Thyroid gland (tissue), 4 donors: ENCODE measurements around the gene ASIC4. TPM values are rescaled to one million over a fixed set of nuclear protein-coding genes. Genes with fewer than 3 reads are reported as not detected.

Experiments used
- DNase-seq, 2 donors: peaks; one replicate each; pipeline ENCODE4 v3.0.0-alpha.2; 2019
- H3K27ac ChIP-seq, 3 donors: fragments of 200-600 bp; sonication (generic); 1 replicate in 2 of 3; 2 replicates in 1 of 3; pipeline ENCODE4 v1.5.1; 2016 to 2019; ENCODE audit warnings: mild to moderate bottlenecking in 1 of 3, moderate library complexity in 1 of 3
- H3K27me3 ChIP-seq: fragments of 200-600 bp; sonication (generic); one replicate; pipeline ENCODE4 v1.5.1; 2019
- H3K36me3 ChIP-seq, 2 donors: fragments of 200-600 bp; sonication (generic); one replicate each; pipeline ENCODE4 v1.5.1; 2016 to 2019
- H3K4me1 ChIP-seq, 2 donors: fragments of 200-600 bp; sonication (generic); one replicate each; pipeline ENCODE4 v1.5.1; 2017 to 2019
- H3K4me3 ChIP-seq, 3 donors: fragments of 200-600 bp; sonication (generic); replicated peaks in 1 of 3; 1 replicate in 2 of 3; 2 replicates in 1 of 3; pipeline ENCODE4 v1.5.1; 2016; ENCODE audit warnings: mild to moderate bottlenecking in 1 of 3
- H3K9me3 ChIP-seq: fragments of 200-600 bp; sonication (generic); one replicate; pipeline ENCODE4 v1.5.1; 2017
- CTCF ChIP-seq, 6 experiments: fragments of 200-600 bp in 3 of 6; fragments of 450-650 bp in 3 of 6; sonication (generic) in 3 of 6; IDR thresholded peaks; one replicate each; pipeline ENCODE4 v1.5.1; 2016 to 2019; ENCODE audit warnings: antibody characterized with exemption in 6 of 6, mild to moderate bottlenecking in 2 of 6, inconsistent platforms in 1 of 6, moderate library complexity in 1 of 6
- POLR2A ChIP-seq, 2 donors: fragments of 450-650 bp; IDR thresholded peaks; one replicate each; pipeline ENCODE4 v1.6.1; 2017; ENCODE audit warnings: antibody characterized with exemption in 2 of 2, mild to moderate bottlenecking in 2 of 2, moderate library complexity in 1 of 2
- WGBS, 2 donors: methylation state at CpG; one replicate each; pipeline ENCODE4 v1.1.5; 2017; 5-methylcytosine and 5-hydroxymethylcytosine counted together
- intact Hi-C: fragments of 100-400 bp; cut with DNase I; formaldehyde crosslinking; loops from one replicate; pipeline ENCODE4 v1.15.1; 2023
- total RNA-seq, 4 donors: library from RNA; depleted of rRNA; stranded (reverse); fragments of >200 nt; gene quantifications; one replicate each; pipeline ENCODE4 v1.2.3, GENCODE V29; 2016

Gene ASIC4
- total RNA-seq, 4 donors from 2014 or later = not detected

GRCh38 chr2:219508971-219509779 is 5.1 kb upstream of the ASIC4 start:
- H3K4me3 ChIP-seq = no peak overlapping the region
- H3K36me3 ChIP-seq = peaks cover 20 to 27% of the 10 kb centered on the region in 2 donors
- TF ChIP-seq POLR2A (IDR thresholded peaks at IDR 0.05) (no peak), CTCF (IDR thresholded peaks at IDR 0.05) (no peak)
- 14 to 39% methylated on average over 3 to 9 of the region's 14 CpGs for WGBS, 2 donors
- intact Hi-C loops = no loop called here
- DNase-seq = no peak
- peaks cover 11 to 19% of the 10 kb centered on the region in 2 donors for H3K4me1 ChIP-seq
- H3K9me3 ChIP-seq = no peaks in the 10 kb centered on the region
- H3K27me3 ChIP-seq = peaks cover 3% of the 10 kb centered on the region
- H3K27ac ChIP-seq = no peak overlapping the region

- Histone ChIP-seq H3K4me3 (peak overlapping the region in 1 of 3 donors; percentile 15), H3K4me1 (peaks cover 11 to 21% of the 10 kb centered on the region in 2 donors), H3K36me3 (peaks cover 12 to 19% of the 10 kb centered on the region in 2 donors), H3K27me3 (peaks cover 3% of the 10 kb centered on the region), H3K9me3 (no peaks in the 10 kb centered on the region), H3K27ac (no peak overlapping the region)
- WGBS, 2 donors = 2 to 3% methylated on average over 22 to 26 of the region's 26 CpGs
- intact Hi-C loops = no loop called here
- TF ChIP-seq CTCF (IDR thresholded peaks at IDR 0.05) = peak; percentile 12 to 70 (median 40)
- no peak for TF ChIP-seq POLR2A (IDR thresholded peaks at IDR 0.05)
- peak; percentile 50 to 55 for DNase-seq
Measured at GRCh38 chr2:219509780-219510511, 4.3 kb upstream of the ASIC4 start.

- H3K27ac ChIP-seq = no peak overlapping the region
- TF ChIP-seq CTCF (IDR thresholded peaks at IDR 0.05) (no peak), POLR2A (IDR thresholded peaks at IDR 0.05) (no peak)
- intact Hi-C loops = no loop called here
- peaks cover 10 to 13% of the 10 kb centered on the region in 2 donors for H3K36me3 ChIP-seq
- H3K9me3 ChIP-seq = no peaks in the 10 kb centered on the region
- H3K4me1 ChIP-seq = peaks cover 11 to 21% of the 10 kb centered on the region in 2 donors
- H3K4me3 ChIP-seq = no peak overlapping the region
- peaks cover 3% of the 10 kb centered on the region for H3K27me3 ChIP-seq
- no peak for DNase-seq
- WGBS, 2 donors = 15 to 35% methylated on average over 13 to 22 of the region's 22 CpGs
Measured at GRCh38 chr2:219510512-219511135, 3.7 kb upstream of the ASIC4 start.

GRCh38 chr2:219511547-219512325 is 2.5 kb upstream of the ASIC4 start:
- intact Hi-C loops = no loop called here
- no peak overlapping the region for H3K27ac ChIP-seq
- H3K4me1 ChIP-seq = peaks cover 11 to 21% of the 10 kb centered on the region in 2 donors
- H3K27me3 ChIP-seq = peaks cover 3% of the 10 kb centered on the region
- TF ChIP-seq CTCF (IDR thresholded peaks at IDR 0.05) = no peak
- no peak for TF ChIP-seq POLR2A (IDR thresholded peaks at IDR 0.05)
- peaks cover 2% of the 10 kb centered on the region in 2 donors for H3K36me3 ChIP-seq
- DNase-seq = no peak
- WGBS, 2 donors = 30 to 36% methylated on average over 14 to 15 of the region's 15 CpGs
- no peak overlapping the region for H3K4me3 ChIP-seq
- no peaks in the 10 kb centered on the region for H3K9me3 ChIP-seq
